Measurements from ENCODE around the gene THSD7B.

GRCh38 chr2:136920652-136921333 is 155.4 kb downstream of the THSD7B start:
- TF ChIP-seq CTCF (IDR thresholded peaks at IDR 0.05) (no peak), POLR2A (IDR thresholded peaks at IDR 0.05) (no peak)

Measured in Peyer's patch (tissue), 4 donors.